HEK293 (cell line): ENCODE measurements around the gene ATP5ME.

Experiments
- BCL11A ChIP-seq: fragments of 450-650 bp; formaldehyde crosslinking; IDR thresholded peaks from 2 replicates; pipeline ENCODE4 v1.5.1; 2016; ENCODE audit warnings: low read depth, missing biosample characterization, missing genetic modification characterization
- HOXA7 ChIP-seq: sonication (generic); formaldehyde crosslinking; IDR thresholded peaks from 2 replicates; pipeline ENCODE4 v1.8.1; 2022; ENCODE audit warnings: missing genetic modification reagents, borderline replicate concordance
- YY1 ChIP-seq: fragments of 450-650 bp; formaldehyde crosslinking; IDR thresholded peaks from 2 replicates; pipeline ENCODE4 v1.5.1; 2018; ENCODE audit warnings: missing biosample characterization, missing genetic modification characterization
- ZBTB7A ChIP-seq: fragments of 450-650 bp; formaldehyde crosslinking; IDR thresholded peaks from 2 replicates; pipeline ENCODE4 v1.5.1; 2016; ENCODE audit warnings: low read depth, missing biosample characterization, missing genetic modification characterization
- ZNF146 ChIP-seq: fragments of 450-650 bp; formaldehyde crosslinking; IDR thresholded peaks from 2 replicates; pipeline ENCODE4 v1.5.1; 2016; ENCODE audit warnings: missing biosample characterization, missing genetic modification characterization
- ZNF24 ChIP-seq: fragments of 450-650 bp; formaldehyde crosslinking; IDR thresholded peaks from 2 replicates; pipeline ENCODE4 v1.5.1; 2016; ENCODE audit warnings: missing biosample characterization, missing genetic modification characterization
- ZNF311 ChIP-seq: fragments of 450-650 bp; formaldehyde crosslinking; IDR thresholded peaks from 2 replicates; pipeline ENCODE4 v1.5.1; 2017; ENCODE audit warnings: missing biosample characterization, missing genetic modification characterization, borderline replicate concordance
- ZNF510 ChIP-seq: fragments of 450-650 bp; formaldehyde crosslinking; IDR thresholded peaks from 2 replicates; pipeline ENCODE4 v1.5.1; 2018; ENCODE audit warnings: mild to moderate bottlenecking, missing genetic modification characterization, missing biosample characterization; ENCODE audit not compliant: insufficient replicate concordance
- ZNF561 ChIP-seq: fragments of 450-650 bp; IDR thresholded peaks from 2 replicates; pipeline ENCODE4 v1.5.1; 2018; ENCODE audit warnings: missing biosample characterization, missing genetic modification characterization, borderline replicate concordance
- ZNF571 ChIP-seq: fragments of 450-650 bp; formaldehyde crosslinking; IDR thresholded peaks from 2 replicates; pipeline ENCODE4 v1.5.0; 2017; ENCODE audit warnings: missing biosample characterization, missing genetic modification characterization
- TF ChIP-seq, protein P1 (sequence below): sonication (generic); formaldehyde crosslinking; IDR thresholded peaks from 2 replicates; pipeline ENCODE4 v1.8.1; 2022; ENCODE audit warnings: mild to moderate bottlenecking, moderate library complexity, missing genetic modification reagents
- TF ChIP-seq, protein P2 (sequence below): fragments of 450-650 bp; formaldehyde crosslinking; IDR thresholded peaks from 2 replicates; pipeline ENCODE4 v1.5.1; 2016; ENCODE audit warnings: missing biosample characterization, missing genetic modification characterization
- TF ChIP-seq, protein P3 (sequence below): fragments of 450-650 bp; formaldehyde crosslinking; IDR thresholded peaks from 2 replicates; pipeline ENCODE4 v1.5.1; 2016; ENCODE audit warnings: missing biosample characterization, missing genetic modification characterization, low read depth
- TF ChIP-seq, protein P4 (sequence below): fragments of 450-650 bp; formaldehyde crosslinking; IDR thresholded peaks from 2 replicates; pipeline ENCODE4 v1.5.1; 2017; ENCODE audit warnings: missing biosample characterization, missing genetic modification characterization

DNA sequence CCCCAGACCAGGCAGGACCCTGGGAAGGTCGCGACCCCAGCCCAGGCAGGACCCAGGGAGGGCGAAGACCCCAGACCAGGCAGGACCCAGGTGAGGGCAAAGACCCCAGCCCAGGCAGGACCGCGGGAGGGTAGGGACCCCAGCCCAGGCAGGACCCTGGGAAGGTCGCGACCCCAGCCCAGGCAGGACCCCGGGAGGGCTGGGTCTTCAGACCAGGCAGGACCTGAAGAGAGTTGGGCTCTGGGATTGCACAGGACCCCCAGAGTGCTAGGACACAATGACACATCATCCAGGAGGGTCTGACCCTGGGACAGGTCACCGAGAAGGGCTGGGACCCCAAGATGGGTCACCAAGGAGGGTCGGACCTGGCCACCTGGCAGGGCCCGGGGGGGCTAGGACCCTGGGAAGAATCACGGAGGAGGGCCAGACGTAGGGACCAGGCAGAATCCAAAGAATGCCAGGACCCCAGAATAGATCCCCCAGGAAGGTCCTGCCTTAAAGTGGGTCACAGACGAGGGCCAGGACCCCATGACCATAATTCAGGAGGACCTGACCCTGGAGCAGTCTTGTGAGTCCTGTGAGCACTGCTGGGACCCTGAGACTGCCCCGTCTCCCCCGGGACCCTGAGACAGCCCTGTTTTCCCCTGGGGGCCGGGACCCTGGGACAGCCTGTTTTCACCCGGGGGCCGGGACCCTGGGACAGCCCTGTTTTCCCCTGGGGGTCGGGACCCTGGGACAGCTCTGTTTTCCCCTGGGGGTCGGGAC lies 32.9 kb upstream of the ATP5ME start:
- TF ChIP-seq, protein P1, sequence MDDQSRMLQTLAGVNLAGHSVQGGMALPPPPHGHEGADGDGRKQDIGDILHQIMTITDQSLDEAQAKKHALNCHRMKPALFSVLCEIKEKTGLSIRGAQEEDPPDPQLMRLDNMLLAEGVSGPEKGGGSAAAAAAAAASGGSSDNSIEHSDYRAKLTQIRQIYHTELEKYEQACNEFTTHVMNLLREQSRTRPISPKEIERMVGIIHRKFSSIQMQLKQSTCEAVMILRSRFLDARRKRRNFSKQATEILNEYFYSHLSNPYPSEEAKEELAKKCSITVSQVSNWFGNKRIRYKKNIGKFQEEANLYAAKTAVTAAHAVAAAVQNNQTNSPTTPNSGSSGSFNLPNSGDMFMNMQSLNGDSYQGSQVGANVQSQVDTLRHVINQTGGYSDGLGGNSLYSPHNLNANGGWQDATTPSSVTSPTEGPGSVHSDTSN (CRISPR knock-in tag) = no peak
- no peak for TF ChIP-seq ZNF146 (tag by site-specific recombination)
- TF ChIP-seq HOXA7 (CRISPR knock-in tag) = no peak
- no peak for TF ChIP-seq ZNF311 (tag by site-specific recombination)
- TF ChIP-seq, protein P2, sequence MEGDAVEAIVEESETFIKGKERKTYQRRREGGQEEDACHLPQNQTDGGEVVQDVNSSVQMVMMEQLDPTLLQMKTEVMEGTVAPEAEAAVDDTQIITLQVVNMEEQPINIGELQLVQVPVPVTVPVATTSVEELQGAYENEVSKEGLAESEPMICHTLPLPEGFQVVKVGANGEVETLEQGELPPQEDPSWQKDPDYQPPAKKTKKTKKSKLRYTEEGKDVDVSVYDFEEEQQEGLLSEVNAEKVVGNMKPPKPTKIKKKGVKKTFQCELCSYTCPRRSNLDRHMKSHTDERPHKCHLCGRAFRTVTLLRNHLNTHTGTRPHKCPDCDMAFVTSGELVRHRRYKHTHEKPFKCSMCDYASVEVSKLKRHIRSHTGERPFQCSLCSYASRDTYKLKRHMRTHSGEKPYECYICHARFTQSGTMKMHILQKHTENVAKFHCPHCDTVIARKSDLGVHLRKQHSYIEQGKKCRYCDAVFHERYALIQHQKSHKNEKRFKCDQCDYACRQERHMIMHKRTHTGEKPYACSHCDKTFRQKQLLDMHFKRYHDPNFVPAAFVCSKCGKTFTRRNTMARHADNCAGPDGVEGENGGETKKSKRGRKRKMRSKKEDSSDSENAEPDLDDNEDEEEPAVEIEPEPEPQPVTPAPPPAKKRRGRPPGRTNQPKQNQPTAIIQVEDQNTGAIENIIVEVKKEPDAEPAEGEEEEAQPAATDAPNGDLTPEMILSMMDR = no peak
- TF ChIP-seq, protein P3, sequence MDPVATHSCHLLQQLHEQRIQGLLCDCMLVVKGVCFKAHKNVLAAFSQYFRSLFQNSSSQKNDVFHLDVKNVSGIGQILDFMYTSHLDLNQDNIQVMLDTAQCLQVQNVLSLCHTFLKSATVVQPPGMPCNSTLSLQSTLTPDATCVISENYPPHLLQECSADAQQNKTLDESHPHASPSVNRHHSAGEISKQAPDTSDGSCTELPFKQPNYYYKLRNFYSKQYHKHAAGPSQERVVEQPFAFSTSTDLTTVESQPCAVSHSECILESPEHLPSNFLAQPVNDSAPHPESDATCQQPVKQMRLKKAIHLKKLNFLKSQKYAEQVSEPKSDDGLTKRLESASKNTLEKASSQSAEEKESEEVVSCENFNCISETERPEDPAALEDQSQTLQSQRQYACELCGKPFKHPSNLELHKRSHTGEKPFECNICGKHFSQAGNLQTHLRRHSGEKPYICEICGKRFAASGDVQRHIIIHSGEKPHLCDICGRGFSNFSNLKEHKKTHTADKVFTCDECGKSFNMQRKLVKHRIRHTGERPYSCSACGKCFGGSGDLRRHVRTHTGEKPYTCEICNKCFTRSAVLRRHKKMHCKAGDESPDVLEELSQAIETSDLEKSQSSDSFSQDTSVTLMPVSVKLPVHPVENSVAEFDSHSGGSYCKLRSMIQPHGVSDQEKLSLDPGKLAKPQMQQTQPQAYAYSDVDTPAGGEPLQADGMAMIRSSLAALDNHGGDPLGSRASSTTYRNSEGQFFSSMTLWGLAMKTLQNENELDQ = no peak
- TF ChIP-seq, protein P4, sequence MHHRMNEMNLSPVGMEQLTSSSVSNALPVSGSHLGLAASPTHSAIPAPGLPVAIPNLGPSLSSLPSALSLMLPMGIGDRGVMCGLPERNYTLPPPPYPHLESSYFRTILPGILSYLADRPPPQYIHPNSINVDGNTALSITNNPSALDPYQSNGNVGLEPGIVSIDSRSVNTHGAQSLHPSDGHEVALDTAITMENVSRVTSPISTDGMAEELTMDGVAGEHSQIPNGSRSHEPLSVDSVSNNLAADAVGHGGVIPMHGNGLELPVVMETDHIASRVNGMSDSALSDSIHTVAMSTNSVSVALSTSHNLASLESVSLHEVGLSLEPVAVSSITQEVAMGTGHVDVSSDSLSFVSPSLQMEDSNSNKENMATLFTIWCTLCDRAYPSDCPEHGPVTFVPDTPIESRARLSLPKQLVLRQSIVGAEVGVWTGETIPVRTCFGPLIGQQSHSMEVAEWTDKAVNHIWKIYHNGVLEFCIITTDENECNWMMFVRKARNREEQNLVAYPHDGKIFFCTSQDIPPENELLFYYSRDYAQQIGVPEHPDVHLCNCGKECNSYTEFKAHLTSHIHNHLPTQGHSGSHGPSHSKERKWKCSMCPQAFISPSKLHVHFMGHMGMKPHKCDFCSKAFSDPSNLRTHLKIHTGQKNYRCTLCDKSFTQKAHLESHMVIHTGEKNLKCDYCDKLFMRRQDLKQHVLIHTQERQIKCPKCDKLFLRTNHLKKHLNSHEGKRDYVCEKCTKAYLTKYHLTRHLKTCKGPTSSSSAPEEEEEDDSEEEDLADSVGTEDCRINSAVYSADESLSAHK = no peak
- TF ChIP-seq ZNF561 (tag by site-specific recombination) = no peak
- no peak for TF ChIP-seq ZNF510 (tag by site-specific recombination)
- TF ChIP-seq ZNF571 (tag by site-specific recombination) = no peak
- no peak for TF ChIP-seq BCL11A
- TF ChIP-seq ZNF24 (tag by site-specific recombination) = no peak
- TF ChIP-seq YY1 (tag by site-specific recombination) = no peak
- no peak for TF ChIP-seq ZBTB7A (tag by site-specific recombination)
